Ovary (tissue), 3 donors: ENCODE measurements around the gene MAP2K7.

Experiments
- EP300 ChIP-seq: sonication (generic); formaldehyde crosslinking; IDR thresholded peaks from one replicate; pipeline ENCODE4 v1.6.1; 2017; ENCODE audit warnings: antibody characterized with exemption
- POLR2A ChIP-seq: fragments of 450-650 bp; IDR thresholded peaks from one replicate; pipeline ENCODE4 v1.6.1; 2017; ENCODE audit warnings: antibody characterized with exemption, mild to moderate bottlenecking, moderate library complexity
- TF ChIP-seq, protein P1 (sequence below), 3 donors: fragments of 450-650 bp in 2 of 3; fragments of 200-600 bp in 1 of 3; IDR thresholded peaks; one replicate each; pipeline versions ENCODE4 v1.5.1 to v1.8.0; 2016 to 2022; ENCODE audit warnings: antibody characterized with exemption in 3 of 3, mild to moderate bottlenecking in 1 of 3
- donor health status: DM: no; HTN: no; CAD: no.

- TF ChIP-seq, protein P1, sequence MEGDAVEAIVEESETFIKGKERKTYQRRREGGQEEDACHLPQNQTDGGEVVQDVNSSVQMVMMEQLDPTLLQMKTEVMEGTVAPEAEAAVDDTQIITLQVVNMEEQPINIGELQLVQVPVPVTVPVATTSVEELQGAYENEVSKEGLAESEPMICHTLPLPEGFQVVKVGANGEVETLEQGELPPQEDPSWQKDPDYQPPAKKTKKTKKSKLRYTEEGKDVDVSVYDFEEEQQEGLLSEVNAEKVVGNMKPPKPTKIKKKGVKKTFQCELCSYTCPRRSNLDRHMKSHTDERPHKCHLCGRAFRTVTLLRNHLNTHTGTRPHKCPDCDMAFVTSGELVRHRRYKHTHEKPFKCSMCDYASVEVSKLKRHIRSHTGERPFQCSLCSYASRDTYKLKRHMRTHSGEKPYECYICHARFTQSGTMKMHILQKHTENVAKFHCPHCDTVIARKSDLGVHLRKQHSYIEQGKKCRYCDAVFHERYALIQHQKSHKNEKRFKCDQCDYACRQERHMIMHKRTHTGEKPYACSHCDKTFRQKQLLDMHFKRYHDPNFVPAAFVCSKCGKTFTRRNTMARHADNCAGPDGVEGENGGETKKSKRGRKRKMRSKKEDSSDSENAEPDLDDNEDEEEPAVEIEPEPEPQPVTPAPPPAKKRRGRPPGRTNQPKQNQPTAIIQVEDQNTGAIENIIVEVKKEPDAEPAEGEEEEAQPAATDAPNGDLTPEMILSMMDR (IDR thresholded peaks at IDR 0.05): no peak
- TF ChIP-seq POLR2A (no peak), EP300 (no peak)
These were observed 30.4 kb downstream of the MAP2K7 start for GRCh38 chr19:7933828-7934725.
